K562 (cell line): ENCODE measurements around the gene PTP4A2. TPM values are rescaled to one million over a fixed set of nuclear protein-coding genes. Genes with fewer than 3 reads are reported as not detected.
A peak's percentile ranks its signal among the peaks of the same experiment; 100 is the strongest.

ENCODE experiments used
- ARHGAP35 ChIP-seq: fragments of 450-650 bp; IDR thresholded peaks from 2 replicates; pipeline ENCODE4 v1.6.1; 2018; ENCODE audit not compliant: partially characterized antibody
- CBX3 ChIP-seq, 2 experiments: IDR thresholded peaks; 1 replicate in 1 of 2; 2 replicates in 1 of 2; pipeline ENCODE4 v1.6.1; 2012; ENCODE audit warnings: inconsistent platforms in 2 of 2, low read length in 2 of 2, borderline replicate concordance in 1 of 2, control low read depth in 1 of 2
- CBX5 ChIP-seq: IDR thresholded peaks from 2 replicates; pipeline ENCODE4 v1.6.1; 2014; ENCODE audit warnings: low read depth, borderline replicate concordance
- CHD7 ChIP-seq: fragments of 200-600 bp; sonication (generic); IDR thresholded peaks from one replicate; pipeline ENCODE4 v1.6.1; 2012; ENCODE audit warnings: mild to moderate bottlenecking, low read depth, low read length, inconsistent platforms
- ELF1 ChIP-seq: fragments of 200-800 bp; sonication (Bioruptor generic); IDR thresholded peaks from 2 replicates; pipeline ENCODE4 v1.6.1; 2016; ENCODE audit warnings: missing genetic modification characterization, missing compliant biosample characterization
- HOMEZ ChIP-seq: fragments of 250-450 bp; sonication (Bioruptor Pico); IDR thresholded peaks from 2 replicates; pipeline ENCODE4 v1.4.0; 2020; ENCODE audit warnings: mild to moderate bottlenecking, moderate library complexity
- HSF4 ChIP-seq: fragments of 250-450 bp; sonication (Bioruptor Pico); IDR thresholded peaks from 2 replicates; pipeline ENCODE4 v2.1.2; 2022; ENCODE audit warnings: mild to moderate bottlenecking, moderate library complexity, borderline replicate concordance
- MCM3 ChIP-seq: fragments of 450-650 bp; IDR thresholded peaks from 2 replicates; pipeline ENCODE4 v1.6.1; 2016
- MLLT1 ChIP-seq, 2 experiments: fragments of 450-650 bp; IDR thresholded peaks; 2 replicates each; pipeline ENCODE4 v1.6.1; 2016
- NR2C2 ChIP-seq, 2 experiments: fragments of 200-800 bp in 1 of 2; sonication (Bioruptor generic) in 1 of 2; sonication (generic) in 1 of 2; formaldehyde crosslinking in 1 of 2; IDR thresholded peaks; 2 replicates each; pipeline versions ENCODE4 v1.6.1 to v1.8.0; 2016 to 2022; ENCODE audit warnings: mild to moderate bottlenecking in 1 of 2, missing compliant biosample characterization in 1 of 2, missing genetic modification characterization in 1 of 2, missing genetic modification reagents in 1 of 2
- PCBP1 ChIP-seq: fragments of 200-400 bp; formaldehyde crosslinking; IDR thresholded peaks from 2 replicates; pipeline ENCODE4 v1.6.1; 2018; ENCODE audit warnings: mild to moderate bottlenecking, low read depth, low read length; ENCODE audit not compliant: poor library complexity, severe bottlenecking
- ZEB2 ChIP-seq: fragments of 450-650 bp; IDR thresholded peaks from 2 replicates; pipeline ENCODE4 v1.6.1; 2016
- ZNF12 ChIP-seq: sonication (generic); formaldehyde crosslinking; IDR thresholded peaks from 2 replicates; pipeline ENCODE4 v1.4.0; 2020; ENCODE audit warnings: mild to moderate bottlenecking, missing genetic modification reagents
- polyA plus RNA-seq, 8 experiments: library from polyadenylated mRNA; depleted of rRNA in 4 of 8; stranded (reverse) in 5 of 8; unstranded in 3 of 8; fragments of >200 nt; fragmentation: Nextera tagmentation in 2 of 8; fragmentation: Illumina TruSeq in 1 of 8; extraction: Ambion mirVana in 2 of 8; extraction: Trizol in 1 of 8; gene quantifications; 2 replicates each; pipeline versions ENCODE4 v1.2.1 to v1.2.3, GENCODE V29; 2011 to 2014; ENCODE audit warnings: inconsistent platforms in 1 of 8, missing spikeins in 1 of 8
- total RNA-seq, 7 experiments: library from RNA; depleted of rRNA in 6 of 7; stranded (reverse); fragments of >200 nt in 6 of 7; fragmentation: Illumina TruSeq in 2 of 7; extraction: Trizol in 2 of 7; gene quantifications; 2 replicates each; pipeline versions ENCODE4 v1.2.1 to v1.2.3, GENCODE V29; 2011 to 2021; ENCODE audit warnings: low replicate concordance in 1 of 7

Gene PTP4A2
- total and polyA plus RNA-seq, 9 of the 15 experiments (the other 6 are each of a cell fraction or from before 2014, with no cell fraction given): 197 to 870 (median 480) TPM

- no peak for TF ChIP-seq CHD7
- no peak for TF ChIP-seq HSF4 (CRISPR knock-in tag)
- no peak for TF ChIP-seq ELF1 (tag)
- TF ChIP-seq ZNF12: no peak
- no peak for TF ChIP-seq ARHGAP35
- no peak for TF ChIP-seq NR2C2 (CRISPR knock-in tag; IDR thresholded peaks at IDR 0.05)
- TF ChIP-seq NR2C2 (tag; IDR thresholded peaks at IDR 0.05): peak; percentile 82
- TF ChIP-seq HOMEZ (CRISPR knock-in tag): no peak
- no peak for TF ChIP-seq CBX5
- peak in 1 of 2 experiments; percentile 40; a peak in 1 of 3 replicates for TF ChIP-seq CBX3 (IDR thresholded peaks at IDR 0.05; ENCODE audit: borderline replicate concordance in 1 of 2, low read length in 2 of 2)
- peak; percentile 26 to 69; a peak in 2 of 4 replicates for TF ChIP-seq MLLT1 (IDR thresholded peaks at IDR 0.05)
- TF ChIP-seq MCM3: no peak
- TF ChIP-seq PCBP1: no peak
- 0 out of 2 replicates have a peak, but pooled peaks have one; percentile 69 for TF ChIP-seq ZEB2
Measured at GRCh38 chr1:31955917-31956736, 18.0 kb upstream of the PTP4A2 start (continued).
